Bronchus fibroblast of lung (primary cell): ENCODE data around the gene PRRG4. TPM values are rescaled to one million over a fixed set of nuclear protein-coding genes. Genes with fewer than 3 reads are reported as not detected.

Experiments used
- total RNA-seq: library from RNA; depleted of rRNA; stranded (reverse); fragments of >200 nt; gene quantifications from 2 replicates; pipeline ENCODE4 v1.2.3, GENCODE V29; 2015

Gene PRRG4
- total RNA-seq: not detected in 2 replicates

GRCh38 chr11:32829680-32830412, at the start of gene PRRG4:
Gene PRRG4 (plus strand): TSS chr11:32829927. CDS start chr11:32830530, 603 bp downstream.

GRCh38 chr11:32794439-32794838, 35.3 kb upstream of the PRRG4 start, which contains the start of gene CCDC73:
Gene CCDC73 (minus strand): TSS chr11:32794662. CDS start chr11:32760243, 34,419 bp downstream.

GRCh38 chr11:32892355-32893092, 62.8 kb downstream of the PRRG4 start, which contains the start of gene QSER1:
Gene QSER1 (plus strand): TSS chr11:32892811. CDS start chr11:32893126, 315 bp downstream.

Other genes starting within 250 kb of the PRRG4 start
- gene EIF3M, start 246.1 kb upstream of the PRRG4 start, total RNA-seq: 494 and 579 TPM in 2 replicates
- not detected in 2 replicates for gene CCDC73, start 35.3 kb upstream of the PRRG4 start, total RNA-seq
- gene QSER1, start 62.9 kb downstream of the PRRG4 start, total RNA-seq: 6.2 and 9.8 TPM in 2 replicates
- 4.0 and 4.5 TPM in 2 replicates for gene DEPDC7, start 186.0 kb downstream of the PRRG4 start, total RNA-seq
- 15.6 and 17.7 TPM in 2 replicates for gene TCP11L1, start 209.6 kb downstream of the PRRG4 start, total RNA-seq